WTC11 (cell line): Measurements from ENCODE around the gene GALNT15. TPM values are rescaled to one million over a fixed set of nuclear protein-coding genes. Genes with fewer than 3 reads are reported as not detected.

ENCODE experiments used
- ATAC-seq: fragments of 200-7000 bp; cut with Tn5 transposase; 2 replicates; pipeline ENCODE4 v1.10.0; 2021; ENCODE audit warnings: mild to moderate bottlenecking, moderate library complexity
- CTCF ChIA-PET: fragments of 300-600 bp; sonication (Branson Sonifier 250); formaldehyde crosslinking; loops from one replicate; lab custom pipeline; 2021; ENCODE audit warnings: antibody characterized with exemption; lab: Charles Lee
- POLR2A ChIA-PET: fragments of 350-600 bp; sonication (Branson Sonifier 250); formaldehyde crosslinking; loops from one replicate; lab custom pipeline; 2021; ENCODE audit warnings: antibody characterized with exemption; lab: Charles Lee
- DNase-seq: peaks from one replicate; pipeline ENCODE4 v3.0.0; 2021; ENCODE audit warnings: low spot score
- H3K27ac Mint-ChIP-seq: 2 replicates; pipeline ENCODE4 v1.8.0; 2021; ENCODE audit warnings: mixed read lengths
- H3K27me3 Mint-ChIP-seq: 2 replicates; pipeline ENCODE4 v1.8.0; 2021; ENCODE audit warnings: low read depth, mild to moderate bottlenecking, moderate library complexity, mixed read lengths
- H3K36me3 Mint-ChIP-seq: 2 replicates; pipeline ENCODE4 v1.8.0; 2021; ENCODE audit warnings: mixed read lengths
- H3K4me1 Mint-ChIP-seq: 2 replicates; pipeline ENCODE4 v1.8.0; 2022; ENCODE audit warnings: mixed read lengths
- H3K4me3 Mint-ChIP-seq: 2 replicates; pipeline ENCODE4 v1.8.0; 2021; ENCODE audit warnings: mild to moderate bottlenecking, moderate library complexity, mixed read lengths
- H3K9me3 Mint-ChIP-seq: 2 replicates; pipeline ENCODE4 v1.8.0; 2021; ENCODE audit warnings: mixed read lengths
- ATF1 ChIP-seq: sonication (generic); formaldehyde crosslinking; IDR thresholded peaks from 2 replicates; pipeline ENCODE4 v1.8.1; 2023; ENCODE audit warnings: mild to moderate bottlenecking, moderate library complexity, missing genetic modification reagents
- CBFB ChIP-seq: sonication (generic); formaldehyde crosslinking; IDR thresholded peaks from 2 replicates; pipeline ENCODE4 v1.8.1; 2022; ENCODE audit warnings: mild to moderate bottlenecking, low read depth, missing genetic modification reagents
- ELF4 ChIP-seq: sonication (generic); formaldehyde crosslinking; IDR thresholded peaks from 2 replicates; pipeline ENCODE4 v1.8.1; 2022; ENCODE audit warnings: low read depth, mild to moderate bottlenecking, moderate library complexity, missing genetic modification reagents
- ESRRA ChIP-seq: sonication (generic); formaldehyde crosslinking; IDR thresholded peaks from 2 replicates; pipeline ENCODE4 v1.8.1; 2022; ENCODE audit warnings: mild to moderate bottlenecking, missing genetic modification reagents, borderline replicate concordance
- FOXK1 ChIP-seq: sonication (generic); formaldehyde crosslinking; IDR thresholded peaks from 2 replicates; pipeline ENCODE4 v1.8.0; 2022; ENCODE audit warnings: mild to moderate bottlenecking, moderate library complexity, missing genetic modification reagents
- GRHL2 ChIP-seq: fragments of 250-450 bp; sonication (Bioruptor Pico); IDR thresholded peaks from 2 replicates; pipeline ENCODE4 v1.8.0; 2022; ENCODE audit warnings: mild to moderate bottlenecking, moderate library complexity; ENCODE audit not compliant: insufficient replicate concordance, severe bottlenecking
- JAZF1 ChIP-seq: fragments of 250-450 bp; sonication (Bioruptor Pico); IDR thresholded peaks from 2 replicates; pipeline ENCODE4 v1.9.0; 2021; ENCODE audit warnings: moderate library complexity, mild to moderate bottlenecking, inconsistent platforms
- JUN ChIP-seq: sonication (generic); formaldehyde crosslinking; IDR thresholded peaks from 2 replicates; pipeline ENCODE4 v1.8.0; 2023; ENCODE audit warnings: mild to moderate bottlenecking, missing genetic modification reagents
- NFATC4 ChIP-seq: fragments of 250-450 bp; sonication (Bioruptor Pico); IDR thresholded peaks from 2 replicates; pipeline ENCODE4 v1.9.0; 2021; ENCODE audit warnings: mild to moderate bottlenecking
- SMAD4 ChIP-seq: sonication (generic); formaldehyde crosslinking; IDR thresholded peaks from 2 replicates; pipeline ENCODE4 v1.8.0; 2022; ENCODE audit warnings: mild to moderate bottlenecking, missing genetic modification reagents
- SOX15 ChIP-seq: fragments of 250-450 bp; sonication (Bioruptor Pico); IDR thresholded peaks from 2 replicates; pipeline ENCODE4 v1.9.0; 2021; ENCODE audit warnings: mild to moderate bottlenecking
- TEAD4 ChIP-seq: sonication (generic); formaldehyde crosslinking; IDR thresholded peaks from 2 replicates; pipeline ENCODE4 v1.8.0; 2022; ENCODE audit warnings: mild to moderate bottlenecking, missing genetic modification reagents
- ZNF121 ChIP-seq: sonication (generic); formaldehyde crosslinking; IDR thresholded peaks from 2 replicates; pipeline ENCODE4 v1.8.0; 2023; ENCODE audit warnings: missing genetic modification reagents
- total RNA-seq: library from RNA; stranded (reverse); gene quantifications from 3 replicates; pipeline ENCODE4 v1.2.3, GENCODE V29; 2021
- TF ChIP-seq, protein P1 (sequence below): sonication (generic); formaldehyde crosslinking; conservative IDR thresholded peaks from 2 replicates; pipeline ENCODE4 v1.8.1; 2023; ENCODE audit warnings: mild to moderate bottlenecking, low read depth, missing genetic modification reagents, moderate library complexity
- TF ChIP-seq, protein P2 (sequence below): sonication (generic); formaldehyde crosslinking; IDR thresholded peaks from 2 replicates; pipeline ENCODE4 v1.8.1; 2022; ENCODE audit warnings: mild to moderate bottlenecking, missing genetic modification reagents, moderate library complexity, borderline replicate concordance
- TF ChIP-seq, protein P3 (sequence below): sonication (generic); formaldehyde crosslinking; IDR thresholded peaks from 2 replicates; pipeline ENCODE4 v1.8.0; 2023; ENCODE audit warnings: missing genetic modification reagents, mild to moderate bottlenecking, borderline replicate concordance
- TF ChIP-seq, protein P4 (sequence below): fragments of 250-450 bp; sonication (Bioruptor Pico); IDR thresholded peaks from 2 replicates; pipeline ENCODE4 v1.9.0; 2021; ENCODE audit warnings: moderate library complexity, mild to moderate bottlenecking, inconsistent platforms, borderline replicate concordance
- TF ChIP-seq, protein P5 (sequence below): fragments of 250-450 bp; sonication (Bioruptor Pico); IDR thresholded peaks from 2 replicates; pipeline ENCODE4 v1.9.0; 2021; ENCODE audit warnings: mild to moderate bottlenecking, borderline replicate concordance

GALNT15 gene
- total RNA-seq, 1 experiment from 2014 or later: 0.15 TPM

DNA sequence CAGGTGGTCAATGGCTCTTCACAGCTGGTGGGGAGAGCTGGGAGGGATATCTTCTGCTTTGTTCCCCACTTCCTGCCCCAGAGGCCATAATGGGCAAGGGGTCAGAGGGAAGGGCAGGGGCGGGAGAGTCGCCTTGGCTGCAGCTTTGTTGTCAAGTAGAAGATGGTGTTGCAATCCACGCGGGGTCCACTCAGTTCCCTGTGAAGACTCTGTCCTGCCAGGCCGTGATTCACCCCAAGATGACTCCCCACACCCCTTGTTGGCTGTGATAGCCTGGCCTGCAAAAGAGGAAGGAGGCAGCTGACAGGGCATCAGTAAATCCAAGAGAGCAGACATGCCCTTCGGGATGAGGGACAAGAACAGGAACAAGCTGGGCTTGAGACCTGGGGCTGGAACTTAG lies 6.9 kb downstream of the GALNT15 start (continued):
- no peak for TF ChIP-seq ELF4 (CRISPR knock-in tag)

DNA sequence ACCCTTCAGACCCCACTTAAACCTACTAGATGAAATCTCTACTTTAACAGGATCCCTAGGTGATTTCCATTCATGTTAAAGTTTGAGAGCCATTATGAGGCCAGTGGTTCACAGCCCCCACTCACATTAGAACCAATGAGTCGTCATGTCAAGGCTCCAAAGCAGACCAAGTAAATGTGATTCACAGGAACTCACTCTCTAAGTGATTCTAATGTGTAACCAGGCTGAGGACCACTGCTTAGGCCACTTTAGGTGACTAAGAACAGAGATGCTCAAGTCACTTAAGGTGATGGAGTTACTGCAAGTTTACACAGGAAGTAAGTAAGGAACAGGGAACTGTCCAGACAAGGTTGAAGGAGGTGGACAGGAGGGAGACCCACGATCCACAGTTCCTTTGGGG lies 7.7 kb downstream of the GALNT15 start:
- ATAC-seq (no peak), DNase-seq (no peak)
- no peaks in the 10 kb centered on the region; the same call in none of the 2 replicates for H3K27me3 Mint-ChIP-seq
- H3K36me3 Mint-ChIP-seq: no peaks in the 10 kb centered on the region
- H3K9me3 Mint-ChIP-seq: no peaks in the 10 kb centered on the region
- TF ChIP-seq, protein P1, sequence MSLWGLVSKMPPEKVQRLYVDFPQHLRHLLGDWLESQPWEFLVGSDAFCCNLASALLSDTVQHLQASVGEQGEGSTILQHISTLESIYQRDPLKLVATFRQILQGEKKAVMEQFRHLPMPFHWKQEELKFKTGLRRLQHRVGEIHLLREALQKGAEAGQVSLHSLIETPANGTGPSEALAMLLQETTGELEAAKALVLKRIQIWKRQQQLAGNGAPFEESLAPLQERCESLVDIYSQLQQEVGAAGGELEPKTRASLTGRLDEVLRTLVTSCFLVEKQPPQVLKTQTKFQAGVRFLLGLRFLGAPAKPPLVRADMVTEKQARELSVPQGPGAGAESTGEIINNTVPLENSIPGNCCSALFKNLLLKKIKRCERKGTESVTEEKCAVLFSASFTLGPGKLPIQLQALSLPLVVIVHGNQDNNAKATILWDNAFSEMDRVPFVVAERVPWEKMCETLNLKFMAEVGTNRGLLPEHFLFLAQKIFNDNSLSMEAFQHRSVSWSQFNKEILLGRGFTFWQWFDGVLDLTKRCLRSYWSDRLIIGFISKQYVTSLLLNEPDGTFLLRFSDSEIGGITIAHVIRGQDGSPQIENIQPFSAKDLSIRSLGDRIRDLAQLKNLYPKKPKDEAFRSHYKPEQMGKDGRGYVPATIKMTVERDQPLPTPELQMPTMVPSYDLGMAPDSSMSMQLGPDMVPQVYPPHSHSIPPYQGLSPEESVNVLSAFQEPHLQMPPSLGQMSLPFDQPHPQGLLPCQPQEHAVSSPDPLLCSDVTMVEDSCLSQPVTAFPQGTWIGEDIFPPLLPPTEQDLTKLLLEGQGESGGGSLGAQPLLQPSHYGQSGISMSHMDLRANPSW (CRISPR knock-in tag): no peak
- TF ChIP-seq, protein P2, sequence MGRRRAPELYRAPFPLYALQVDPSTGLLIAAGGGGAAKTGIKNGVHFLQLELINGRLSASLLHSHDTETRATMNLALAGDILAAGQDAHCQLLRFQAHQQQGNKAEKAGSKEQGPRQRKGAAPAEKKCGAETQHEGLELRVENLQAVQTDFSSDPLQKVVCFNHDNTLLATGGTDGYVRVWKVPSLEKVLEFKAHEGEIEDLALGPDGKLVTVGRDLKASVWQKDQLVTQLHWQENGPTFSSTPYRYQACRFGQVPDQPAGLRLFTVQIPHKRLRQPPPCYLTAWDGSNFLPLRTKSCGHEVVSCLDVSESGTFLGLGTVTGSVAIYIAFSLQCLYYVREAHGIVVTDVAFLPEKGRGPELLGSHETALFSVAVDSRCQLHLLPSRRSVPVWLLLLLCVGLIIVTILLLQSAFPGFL (CRISPR knock-in tag): no peak
- TF ChIP-seq TEAD4 (CRISPR knock-in tag): no peak
- no peak for TF ChIP-seq FOXK1 (CRISPR knock-in tag)
- TF ChIP-seq, protein P3, sequence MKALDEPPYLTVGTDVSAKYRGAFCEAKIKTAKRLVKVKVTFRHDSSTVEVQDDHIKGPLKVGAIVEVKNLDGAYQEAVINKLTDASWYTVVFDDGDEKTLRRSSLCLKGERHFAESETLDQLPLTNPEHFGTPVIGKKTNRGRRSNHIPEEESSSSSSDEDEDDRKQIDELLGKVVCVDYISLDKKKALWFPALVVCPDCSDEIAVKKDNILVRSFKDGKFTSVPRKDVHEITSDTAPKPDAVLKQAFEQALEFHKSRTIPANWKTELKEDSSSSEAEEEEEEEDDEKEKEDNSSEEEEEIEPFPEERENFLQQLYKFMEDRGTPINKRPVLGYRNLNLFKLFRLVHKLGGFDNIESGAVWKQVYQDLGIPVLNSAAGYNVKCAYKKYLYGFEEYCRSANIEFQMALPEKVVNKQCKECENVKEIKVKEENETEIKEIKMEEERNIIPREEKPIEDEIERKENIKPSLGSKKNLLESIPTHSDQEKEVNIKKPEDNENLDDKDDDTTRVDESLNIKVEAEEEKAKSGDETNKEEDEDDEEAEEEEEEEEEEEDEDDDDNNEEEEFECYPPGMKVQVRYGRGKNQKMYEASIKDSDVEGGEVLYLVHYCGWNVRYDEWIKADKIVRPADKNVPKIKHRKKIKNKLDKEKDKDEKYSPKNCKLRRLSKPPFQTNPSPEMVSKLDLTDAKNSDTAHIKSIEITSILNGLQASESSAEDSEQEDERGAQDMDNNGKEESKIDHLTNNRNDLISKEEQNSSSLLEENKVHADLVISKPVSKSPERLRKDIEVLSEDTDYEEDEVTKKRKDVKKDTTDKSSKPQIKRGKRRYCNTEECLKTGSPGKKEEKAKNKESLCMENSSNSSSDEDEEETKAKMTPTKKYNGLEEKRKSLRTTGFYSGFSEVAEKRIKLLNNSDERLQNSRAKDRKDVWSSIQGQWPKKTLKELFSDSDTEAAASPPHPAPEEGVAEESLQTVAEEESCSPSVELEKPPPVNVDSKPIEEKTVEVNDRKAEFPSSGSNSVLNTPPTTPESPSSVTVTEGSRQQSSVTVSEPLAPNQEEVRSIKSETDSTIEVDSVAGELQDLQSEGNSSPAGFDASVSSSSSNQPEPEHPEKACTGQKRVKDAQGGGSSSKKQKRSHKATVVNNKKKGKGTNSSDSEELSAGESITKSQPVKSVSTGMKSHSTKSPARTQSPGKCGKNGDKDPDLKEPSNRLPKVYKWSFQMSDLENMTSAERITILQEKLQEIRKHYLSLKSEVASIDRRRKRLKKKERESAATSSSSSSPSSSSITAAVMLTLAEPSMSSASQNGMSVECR: no peak
- TF ChIP-seq ZNF121: no peak
- TF ChIP-seq, protein P4, sequence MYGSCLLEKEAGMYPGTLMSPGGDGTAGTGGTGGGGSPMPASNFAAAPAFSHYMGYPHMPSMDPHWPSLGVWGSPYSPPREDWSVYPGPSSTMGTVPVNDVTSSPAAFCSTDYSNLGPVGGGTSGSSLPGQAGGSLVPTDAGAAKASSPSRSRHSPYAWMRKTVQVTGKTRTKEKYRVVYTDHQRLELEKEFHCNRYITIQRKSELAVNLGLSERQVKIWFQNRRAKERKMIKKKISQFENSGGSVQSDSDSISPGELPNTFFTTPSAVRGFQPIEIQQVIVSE (CRISPR knock-in tag): no peak
- no peak for TF ChIP-seq NFATC4 (CRISPR knock-in tag)
- no peak for TF ChIP-seq SMAD4
- no peak for TF ChIP-seq ATF1 (CRISPR knock-in tag)
- TF ChIP-seq CBFB (CRISPR knock-in tag): no peak
- no peak for TF ChIP-seq SOX15
- TF ChIP-seq, protein P5, sequence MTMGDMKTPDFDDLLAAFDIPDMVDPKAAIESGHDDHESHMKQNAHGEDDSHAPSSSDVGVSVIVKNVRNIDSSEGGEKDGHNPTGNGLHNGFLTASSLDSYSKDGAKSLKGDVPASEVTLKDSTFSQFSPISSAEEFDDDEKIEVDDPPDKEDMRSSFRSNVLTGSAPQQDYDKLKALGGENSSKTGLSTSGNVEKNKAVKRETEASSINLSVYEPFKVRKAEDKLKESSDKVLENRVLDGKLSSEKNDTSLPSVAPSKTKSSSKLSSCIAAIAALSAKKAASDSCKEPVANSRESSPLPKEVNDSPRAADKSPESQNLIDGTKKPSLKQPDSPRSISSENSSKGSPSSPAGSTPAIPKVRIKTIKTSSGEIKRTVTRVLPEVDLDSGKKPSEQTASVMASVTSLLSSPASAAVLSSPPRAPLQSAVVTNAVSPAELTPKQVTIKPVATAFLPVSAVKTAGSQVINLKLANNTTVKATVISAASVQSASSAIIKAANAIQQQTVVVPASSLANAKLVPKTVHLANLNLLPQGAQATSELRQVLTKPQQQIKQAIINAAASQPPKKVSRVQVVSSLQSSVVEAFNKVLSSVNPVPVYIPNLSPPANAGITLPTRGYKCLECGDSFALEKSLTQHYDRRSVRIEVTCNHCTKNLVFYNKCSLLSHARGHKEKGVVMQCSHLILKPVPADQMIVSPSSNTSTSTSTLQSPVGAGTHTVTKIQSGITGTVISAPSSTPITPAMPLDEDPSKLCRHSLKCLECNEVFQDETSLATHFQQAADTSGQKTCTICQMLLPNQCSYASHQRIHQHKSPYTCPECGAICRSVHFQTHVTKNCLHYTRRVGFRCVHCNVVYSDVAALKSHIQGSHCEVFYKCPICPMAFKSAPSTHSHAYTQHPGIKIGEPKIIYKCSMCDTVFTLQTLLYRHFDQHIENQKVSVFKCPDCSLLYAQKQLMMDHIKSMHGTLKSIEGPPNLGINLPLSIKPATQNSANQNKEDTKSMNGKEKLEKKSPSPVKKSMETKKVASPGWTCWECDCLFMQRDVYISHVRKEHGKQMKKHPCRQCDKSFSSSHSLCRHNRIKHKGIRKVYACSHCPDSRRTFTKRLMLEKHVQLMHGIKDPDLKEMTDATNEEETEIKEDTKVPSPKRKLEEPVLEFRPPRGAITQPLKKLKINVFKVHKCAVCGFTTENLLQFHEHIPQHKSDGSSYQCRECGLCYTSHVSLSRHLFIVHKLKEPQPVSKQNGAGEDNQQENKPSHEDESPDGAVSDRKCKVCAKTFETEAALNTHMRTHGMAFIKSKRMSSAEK (CRISPR knock-in tag): no peak
- TF ChIP-seq ESRRA: no peak
- TF ChIP-seq JUN (CRISPR knock-in tag): no peak
- TF ChIP-seq GRHL2: no peak
- TF ChIP-seq JAZF1 (CRISPR knock-in tag): no peak
- peaks cover 29% of the 10 kb centered on the region for H3K4me1 Mint-ChIP-seq
- ChIA-PET POLR2A (no interaction called here), CTCF (interaction anchor here (1.7 kb wide), 1 partner anchor 132 kb away, joined by 8 read pairs; no protein-coding TSS in a partner anchor)
- no peak overlapping the region for H3K27ac Mint-ChIP-seq
- no peak overlapping the region for H3K4me3 Mint-ChIP-seq
